Tibial artery (tissue), 4 donors: Measurements from ENCODE around the gene VPS41.

Experiments
- DNase-seq, 2 donors: peaks; one replicate each; pipeline ENCODE4 v3.0.0-alpha.2; 2019
- H3K27ac ChIP-seq, 2 donors: fragments of 200-600 bp; sonication (generic) in 1 of 2; 1 replicate in 1 of 2; 2 replicates in 1 of 2; pipeline ENCODE4 v1.5.1; 2018 to 2019; ENCODE audit warnings: mild to moderate bottlenecking in 1 of 2
- H3K27me3 ChIP-seq, 2 donors: fragments of 200-600 bp; sonication (generic) in 1 of 2; one replicate each; pipeline versions ENCODE4 v1.5.1 to v1.6.0; 2016 to 2019
- H3K36me3 ChIP-seq, 3 donors: fragments of 200-600 bp; sonication (generic) in 2 of 3; one replicate each; pipeline ENCODE4 v1.5.1; 2016 to 2019; ENCODE audit warnings: mild to moderate bottlenecking in 2 of 3
- H3K4me1 ChIP-seq, 4 donors: fragments of 200-600 bp; sonication (generic) in 2 of 4; 1 replicate in 3 of 4; 2 replicates in 1 of 4; pipeline ENCODE4 v1.5.1; 2016 to 2019
- H3K4me3 ChIP-seq, 2 donors: fragments of 200-600 bp; sonication (generic) in 1 of 2; 1 replicate in 1 of 2; 2 replicates in 1 of 2; pipeline ENCODE4 v1.5.1; 2018 to 2019; ENCODE audit warnings: mild to moderate bottlenecking in 2 of 2
- H3K9me3 ChIP-seq, 3 donors: fragments of 200-600 bp; sonication (generic) in 1 of 3; one replicate each; pipeline ENCODE4 v1.5.1; 2016 to 2019
- CTCF ChIP-seq, 2 experiments: fragments of 200-600 bp in 1 of 2; fragments of 450-650 bp in 1 of 2; IDR thresholded peaks; one replicate each; pipeline ENCODE4 v1.5.1; 2017 to 2019; ENCODE audit warnings: antibody characterized with exemption in 2 of 2, mild to moderate bottlenecking in 1 of 2, moderate library complexity in 1 of 2
- intact Hi-C: fragments of 100-400 bp; cut with DNase I; formaldehyde crosslinking; loops from one replicate; pipeline ENCODE4 v1.15.0; 2023; ENCODE audit warnings: low total_unique reads

The VPS41 gene

DNA sequence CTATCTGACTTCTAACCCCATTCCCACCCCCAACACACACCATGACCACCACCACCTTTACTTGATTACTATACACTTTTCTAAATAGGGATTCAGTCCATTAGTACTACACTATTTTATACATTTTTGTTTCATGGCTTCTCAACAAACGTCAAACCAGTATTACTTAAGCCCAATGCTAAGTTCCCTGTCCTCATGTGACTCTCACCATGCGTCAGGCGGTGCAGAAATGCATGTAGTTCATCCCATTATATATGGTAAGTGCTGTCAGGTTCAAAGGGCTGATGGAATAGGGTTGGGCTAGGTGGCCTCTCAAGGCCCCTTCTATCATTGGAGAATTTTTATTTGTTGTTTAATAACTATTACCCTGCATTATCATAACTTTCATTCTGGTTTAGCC lies 19.5 kb upstream of the VPS41 start:
- no peak overlapping the region for H3K4me3 ChIP-seq
- DNase-seq: no peak
- H3K27me3 ChIP-seq: no peaks in the 10 kb centered on the region
- no peaks in the 10 kb centered on the region for H3K9me3 ChIP-seq
- no peak for TF ChIP-seq CTCF (IDR thresholded peaks at IDR 0.05)
- no peak overlapping the region for H3K27ac ChIP-seq
- H3K4me1 ChIP-seq: peaks cover 0 to 7% (median 0%) of the 10 kb centered on the region in 4 donors
- intact Hi-C loops: loop anchor here (5.0 kb wide), 1 partner anchor 539 kb away; no protein-coding TSS in a partner anchor
- H3K36me3 ChIP-seq: no peaks in the 10 kb centered on the region

- H3K36me3 ChIP-seq: no peaks in the 10 kb centered on the region
- H3K27me3 ChIP-seq: no peaks in the 10 kb centered on the region
- H3K4me3 ChIP-seq: no peak overlapping the region
- no peak for TF ChIP-seq CTCF (IDR thresholded peaks at IDR 0.05)
- H3K4me1 ChIP-seq: peaks cover 0 to 4% (median 0%) of the 10 kb centered on the region in 4 donors
- intact Hi-C loops: loop anchor here (5.0 kb wide), 1 partner anchor 540 kb away; no protein-coding TSS in a partner anchor
- no peak for DNase-seq
- no peaks in the 10 kb centered on the region for H3K9me3 ChIP-seq
- no peak overlapping the region for H3K27ac ChIP-seq
Observed at GRCh38 chr7:38927751-38928150, 18.8 kb upstream of the VPS41 start.

GRCh38 chr7:38920731-38921130 lies 11.7 kb upstream of the VPS41 start:
- Histone ChIP-seq H3K27ac (no peak overlapping the region), H3K4me3 (no peak overlapping the region), H3K36me3 (no peaks in the 10 kb centered on the region), H3K4me1 (no peaks in the 10 kb centered on the region), H3K9me3 (no peaks in the 10 kb centered on the region), H3K27me3 (no peaks in the 10 kb centered on the region)
- DNase-seq: no peak
- no peak for TF ChIP-seq CTCF (IDR thresholded peaks at IDR 0.05)
- intact Hi-C loops: no loop called here

- no peak for TF ChIP-seq CTCF (IDR thresholded peaks at IDR 0.05)
- no peak for DNase-seq
- Histone ChIP-seq H3K9me3 (no peaks in the 10 kb centered on the region), H3K4me3 (no peak overlapping the region), H3K27ac (no peak overlapping the region), H3K4me1 (no peaks in the 10 kb centered on the region), H3K27me3 (no peaks in the 10 kb centered on the region), H3K36me3 (no peaks in the 10 kb centered on the region)
- intact Hi-C loops: no loop called here
Observed at GRCh38 chr7:38916396-38916795, 7.4 kb upstream of the VPS41 start.

GRCh38 chr7:38909870-38910269 lies 879 bp upstream of the VPS41 start:
- H3K4me3 ChIP-seq: no peak overlapping the region
- no peak for TF ChIP-seq CTCF (IDR thresholded peaks at IDR 0.05)
- no peaks in the 10 kb centered on the region for H3K9me3 ChIP-seq
- intact Hi-C loops: no loop called here
- no peak overlapping the region for H3K27ac ChIP-seq
- H3K4me1 ChIP-seq: peaks cover 0 to 10% (median 4%) of the 10 kb centered on the region in 4 donors
- no peak for DNase-seq
- no peaks in the 10 kb centered on the region for H3K36me3 ChIP-seq
- no peaks in the 10 kb centered on the region for H3K27me3 ChIP-seq

GRCh38 chr7:38907766-38908165 lies 1.2 kb downstream of the VPS41 start:
- intact Hi-C loops: no loop called here
- Histone ChIP-seq H3K9me3 (no peaks in the 10 kb centered on the region), H3K27me3 (no peaks in the 10 kb centered on the region), H3K27ac (no peak overlapping the region), H3K36me3 (peaks cover 0 to 8% (median 0%) of the 10 kb centered on the region in 3 donors), H3K4me3 (peak overlapping the region in 1 of 2 donors; percentile 93), H3K4me1 (peaks cover 0 to 10% (median 4%) of the 10 kb centered on the region in 4 donors)
- TF ChIP-seq CTCF (IDR thresholded peaks at IDR 0.05): no peak
- DNase-seq: no peak
